AG10803 (cell line): ENCODE data around the gene PDXK.

Experiments used
- DNase-seq: peaks from one replicate; pipeline ENCODE4 v3.0.0; 2010; ENCODE audit warnings: low read depth
- H3K4me3 ChIP-seq: 2 replicates; pipeline ENCODE4 v1.5.1; 2011; ENCODE audit warnings: mild to moderate bottlenecking, low read length, control low read depth
- TF ChIP-seq, protein P1 (sequence below): conservative IDR thresholded peaks from 2 replicates; pipeline ENCODE4 v1.5.1; 2011; ENCODE audit warnings: mild to moderate bottlenecking, low read length, control low read depth, inconsistent platforms

The PDXK gene

DNA sequence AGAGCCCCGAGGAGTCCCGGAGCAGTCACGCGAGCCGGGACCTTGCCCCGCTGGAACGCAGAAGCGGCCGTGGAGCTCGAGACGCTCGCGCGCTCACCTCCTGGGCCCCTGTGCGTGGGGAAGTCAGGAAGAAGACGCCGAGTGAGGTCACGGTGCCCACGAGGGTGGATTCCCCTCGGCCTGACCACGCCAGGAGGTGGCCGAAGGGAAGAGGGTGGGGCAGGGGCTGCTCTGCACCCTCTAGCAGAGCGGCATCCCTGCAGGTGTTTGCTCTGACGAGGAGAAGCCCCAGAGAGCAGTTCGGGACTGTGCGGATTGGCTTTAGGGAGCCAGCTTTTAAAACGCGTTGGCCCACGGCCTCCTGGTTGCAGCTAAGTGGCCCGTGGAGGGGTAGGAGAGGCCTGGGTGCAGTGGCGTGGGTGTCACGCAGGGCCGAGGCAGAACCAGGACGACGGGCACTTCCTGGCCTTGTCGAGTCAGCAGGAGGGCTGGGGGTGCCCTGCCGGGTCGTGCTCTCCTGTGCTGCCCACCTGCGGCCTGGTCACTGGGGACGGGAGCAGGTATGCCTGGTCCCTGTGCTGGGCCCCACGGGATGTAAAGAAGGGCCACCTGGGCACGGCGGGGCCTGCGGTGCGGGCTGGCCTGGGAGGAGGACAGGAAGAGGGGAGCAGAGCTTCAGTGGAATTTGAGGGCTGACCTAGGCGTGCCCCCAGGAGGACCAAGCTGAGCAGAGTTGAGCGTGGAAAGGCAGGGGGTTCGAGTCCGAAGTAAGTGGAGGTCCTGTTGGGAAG is 1.0 kb downstream of the PDXK start:
- no peak for DNase-seq
- TF ChIP-seq, protein P1, sequence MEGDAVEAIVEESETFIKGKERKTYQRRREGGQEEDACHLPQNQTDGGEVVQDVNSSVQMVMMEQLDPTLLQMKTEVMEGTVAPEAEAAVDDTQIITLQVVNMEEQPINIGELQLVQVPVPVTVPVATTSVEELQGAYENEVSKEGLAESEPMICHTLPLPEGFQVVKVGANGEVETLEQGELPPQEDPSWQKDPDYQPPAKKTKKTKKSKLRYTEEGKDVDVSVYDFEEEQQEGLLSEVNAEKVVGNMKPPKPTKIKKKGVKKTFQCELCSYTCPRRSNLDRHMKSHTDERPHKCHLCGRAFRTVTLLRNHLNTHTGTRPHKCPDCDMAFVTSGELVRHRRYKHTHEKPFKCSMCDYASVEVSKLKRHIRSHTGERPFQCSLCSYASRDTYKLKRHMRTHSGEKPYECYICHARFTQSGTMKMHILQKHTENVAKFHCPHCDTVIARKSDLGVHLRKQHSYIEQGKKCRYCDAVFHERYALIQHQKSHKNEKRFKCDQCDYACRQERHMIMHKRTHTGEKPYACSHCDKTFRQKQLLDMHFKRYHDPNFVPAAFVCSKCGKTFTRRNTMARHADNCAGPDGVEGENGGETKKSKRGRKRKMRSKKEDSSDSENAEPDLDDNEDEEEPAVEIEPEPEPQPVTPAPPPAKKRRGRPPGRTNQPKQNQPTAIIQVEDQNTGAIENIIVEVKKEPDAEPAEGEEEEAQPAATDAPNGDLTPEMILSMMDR: no peak
- H3K4me3 ChIP-seq: peak overlapping the region; percentile 94

DNA sequence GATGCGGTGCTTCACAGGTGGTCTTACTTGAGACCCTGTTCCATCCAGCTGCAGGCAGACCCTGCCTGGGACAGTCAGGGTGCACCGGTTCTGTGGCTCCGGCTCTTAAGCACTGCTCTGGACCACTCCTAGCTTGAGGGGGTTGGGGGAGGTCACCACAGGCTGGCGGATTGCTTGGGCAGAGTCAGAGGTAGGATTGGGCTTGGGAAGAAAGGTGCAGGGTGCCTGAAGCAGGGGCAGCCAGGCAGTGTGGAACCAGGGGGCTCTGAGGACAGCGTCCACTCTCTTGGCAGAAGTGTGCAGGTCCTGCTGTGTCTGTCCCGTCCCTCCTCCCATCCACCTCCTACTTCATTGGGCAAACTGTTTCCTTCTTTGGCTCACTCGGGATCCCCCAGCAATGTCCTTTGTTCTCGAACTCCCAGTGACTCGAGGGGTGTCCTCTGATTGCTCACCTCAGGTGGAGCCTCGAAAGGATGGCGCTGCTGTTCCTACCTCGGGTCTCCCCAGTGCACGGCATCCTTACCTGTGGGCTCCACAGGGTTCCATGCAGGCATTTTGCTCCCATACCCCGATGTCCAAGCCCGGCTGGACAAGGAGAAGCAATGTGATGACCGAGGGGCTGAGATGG is 1.7 kb downstream of the PDXK start:
- no peak for DNase-seq
- TF ChIP-seq, protein P1: no peak
- H3K4me3 ChIP-seq: peak overlapping the region; percentile 94

DNA sequence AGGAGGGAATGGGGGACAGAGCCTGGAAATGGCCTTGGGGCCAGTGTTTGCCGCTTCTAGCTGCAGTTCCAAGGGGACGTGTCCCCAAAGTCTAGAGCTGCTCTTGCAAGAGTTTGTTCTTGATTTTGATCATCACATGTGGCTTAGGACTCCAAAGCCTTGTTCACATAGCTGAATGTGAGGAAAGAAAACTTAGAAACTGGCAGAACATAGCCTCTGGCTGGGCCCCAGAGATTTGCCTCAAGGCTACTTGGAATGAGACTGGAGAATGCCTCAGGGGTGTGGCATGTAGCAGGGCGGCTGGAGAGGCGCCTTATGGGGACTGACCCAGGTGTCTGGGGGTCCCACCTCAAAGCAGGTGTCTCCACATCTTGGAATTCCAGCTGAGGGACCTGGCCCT is 2.3 kb downstream of the PDXK start:
- peak overlapping the region; percentile 94 for H3K4me3 ChIP-seq
- peak; percentile 53 for DNase-seq
- TF ChIP-seq, protein P1: no peak

DNA sequence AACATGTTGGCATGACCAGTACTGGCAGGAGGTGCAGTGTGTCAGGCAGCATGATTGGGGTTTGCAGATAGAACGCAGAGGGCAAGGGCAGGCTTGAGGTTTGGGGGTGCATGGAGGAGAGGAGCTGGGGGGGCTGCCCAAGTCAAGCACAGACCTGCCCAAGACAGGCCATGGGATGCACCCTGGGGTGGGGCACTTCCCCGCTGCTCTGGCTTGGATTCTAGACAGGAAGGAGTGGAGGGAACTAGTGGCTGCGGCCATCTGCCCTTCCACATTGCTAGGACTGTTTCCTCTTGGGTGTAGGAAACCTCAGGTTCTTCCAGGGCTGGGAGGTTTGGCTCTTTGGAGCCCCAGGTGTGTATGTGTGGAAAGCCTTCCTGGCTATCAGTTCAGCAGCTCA is 3.0 kb downstream of the PDXK start:
- DNase-seq: no peak
- H3K4me3 ChIP-seq: no peak overlapping the region

DNA sequence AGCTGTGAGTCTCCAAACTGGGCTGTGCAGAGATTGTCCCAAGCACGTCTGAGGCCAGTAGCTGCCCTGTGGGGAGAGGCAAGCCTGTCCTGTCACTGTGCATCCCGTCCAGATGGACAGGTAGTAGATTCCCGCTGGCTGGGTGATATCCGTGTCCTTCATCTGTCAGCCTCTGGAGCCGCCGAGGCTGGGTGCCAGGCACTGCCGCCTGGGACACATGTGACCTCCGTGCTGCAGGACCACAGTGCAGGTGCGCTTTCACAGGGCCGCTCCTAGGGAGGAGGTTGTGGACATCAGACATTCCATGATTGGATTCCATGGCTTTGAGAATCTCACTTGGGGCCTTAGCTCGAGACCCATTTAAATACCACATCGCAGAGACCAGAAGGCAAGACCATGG is 4.7 kb downstream of the PDXK start:
- no peak overlapping the region for H3K4me3 ChIP-seq

More for the DNA sequence above, 3.0 kb downstream of the PDXK start:
- TF ChIP-seq, protein P1: no peak

DNA sequence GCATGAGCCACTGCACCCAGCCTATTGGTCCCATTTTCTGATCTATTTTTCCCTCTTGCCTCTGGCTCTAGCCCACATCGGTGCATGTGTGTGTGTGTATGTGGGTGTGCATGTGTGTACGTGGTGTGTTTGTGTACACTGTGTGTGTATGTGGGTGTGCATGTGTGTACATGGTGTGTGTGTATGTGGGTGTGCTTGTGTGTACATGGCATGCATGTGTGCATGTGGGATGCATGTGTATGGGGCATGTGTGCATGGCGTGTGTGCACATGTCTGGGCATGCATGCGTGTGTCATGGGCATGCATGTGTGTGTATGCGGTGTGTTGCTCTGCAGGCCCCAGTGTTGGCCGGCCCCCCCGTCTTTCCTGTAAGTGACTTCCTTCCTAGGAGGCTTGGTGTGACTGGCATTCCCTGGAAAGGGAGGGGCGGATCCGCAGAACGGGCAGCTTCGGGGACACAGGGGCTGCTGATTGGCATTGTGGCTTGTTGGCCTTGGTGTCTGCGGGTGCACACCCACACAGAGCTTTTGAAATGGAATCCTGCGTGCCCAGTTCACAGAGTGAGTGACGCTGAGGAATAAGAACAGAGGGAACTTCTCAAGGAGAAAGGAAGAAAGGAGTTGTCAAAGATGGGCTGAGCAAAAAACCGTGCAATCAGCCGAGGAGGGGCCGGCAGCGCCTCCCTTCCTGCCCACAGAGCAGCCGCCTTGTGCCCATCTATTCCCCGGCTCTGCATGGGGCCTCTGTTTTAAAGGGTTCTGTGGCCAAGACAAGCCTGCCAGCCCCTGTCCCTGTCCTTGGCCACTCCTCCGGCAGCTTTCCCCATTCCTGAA is 8.0 kb downstream of the PDXK start:
- TF ChIP-seq, protein P1: no peak
- no peak overlapping the region for H3K4me3 ChIP-seq
- DNase-seq: no peak

More for the DNA sequence above, 4.7 kb downstream of the PDXK start:
- no peak for DNase-seq
- TF ChIP-seq, protein P1: no peak
